Activated CD8-positive, alpha-beta memory T cell treated with anti-CD3 and anti-CD28 coated beads, Interleukin-2, amount 50 U/mL, for 24 hours (primary cell): ENCODE measurements around the gene ITM2C.

ENCODE experiments used
- DNase-seq: peaks from one replicate; pipeline ENCODE4 v3.0.0-alpha.2; 2020; ENCODE audit errors: extremely low read depth

ITM2C gene

DNA sequence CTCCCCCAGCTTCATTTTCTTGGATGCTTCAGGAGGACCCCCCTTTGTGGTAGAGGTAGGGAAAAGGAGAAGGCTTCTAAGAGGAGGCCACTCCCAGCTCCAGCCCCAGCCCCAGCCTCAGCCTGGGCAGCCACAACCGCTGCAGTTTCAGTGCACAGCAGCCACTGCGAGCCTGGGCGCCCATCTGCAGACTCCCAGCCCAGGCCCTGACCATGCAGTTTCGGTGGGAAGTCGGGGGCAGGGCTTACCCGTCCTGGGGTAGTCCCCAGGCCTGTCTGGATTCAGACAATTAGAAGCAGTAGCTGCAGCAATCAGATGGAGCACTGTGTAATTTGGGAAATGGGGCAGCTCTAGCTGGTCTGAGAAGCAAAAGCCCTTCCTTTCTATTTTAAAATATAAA, 28.6 kb downstream of the ITM2C start:
- DNase-seq = no peak

- DNase-seq = no peak
Observed at GRCh38 chr2:230893841-230894781, 29.4 kb downstream of the ITM2C start.

DNA sequence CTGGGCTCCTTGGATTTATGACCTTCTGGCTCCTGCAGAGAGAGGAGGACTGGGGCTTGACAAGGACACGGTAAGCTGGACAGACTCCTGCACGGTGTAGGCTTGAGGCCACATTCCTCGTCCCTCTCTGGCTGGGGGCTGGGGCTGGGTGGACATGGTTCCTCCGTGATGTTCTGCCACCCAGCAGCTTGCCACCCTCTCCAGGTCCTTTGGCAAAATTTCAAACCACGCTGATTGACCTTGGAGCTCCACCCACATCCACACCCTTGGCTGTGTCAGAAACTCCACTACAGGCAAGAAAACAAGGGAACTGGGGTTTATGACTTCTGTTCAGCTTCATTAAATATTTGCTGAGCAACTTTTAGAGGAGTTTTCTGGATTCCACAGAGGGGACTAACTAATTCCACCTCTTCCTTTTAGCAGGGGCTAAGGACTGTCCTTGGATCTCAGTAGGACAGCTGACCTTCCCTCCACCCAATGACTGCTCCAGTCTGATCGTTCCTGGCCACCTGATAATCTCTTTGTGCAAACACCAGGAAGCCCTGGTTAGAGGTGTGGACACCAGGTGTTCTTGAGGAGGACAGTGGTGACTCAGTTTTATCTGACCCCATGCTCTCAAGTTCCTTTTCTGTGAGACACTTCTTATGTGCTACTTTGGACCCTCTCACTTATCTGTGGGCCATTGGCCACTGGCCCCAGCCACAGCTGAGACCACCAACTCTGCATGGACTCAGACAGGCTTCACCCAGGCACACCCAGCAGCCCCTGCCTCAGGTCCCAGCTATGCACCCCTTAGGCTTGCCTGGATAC, 31.0 kb downstream of the ITM2C start:
- DNase-seq = no peak

- DNase-seq = no peak
Observed at GRCh38 chr2:230896346-230897115, 31.8 kb downstream of the ITM2C start.

DNA sequence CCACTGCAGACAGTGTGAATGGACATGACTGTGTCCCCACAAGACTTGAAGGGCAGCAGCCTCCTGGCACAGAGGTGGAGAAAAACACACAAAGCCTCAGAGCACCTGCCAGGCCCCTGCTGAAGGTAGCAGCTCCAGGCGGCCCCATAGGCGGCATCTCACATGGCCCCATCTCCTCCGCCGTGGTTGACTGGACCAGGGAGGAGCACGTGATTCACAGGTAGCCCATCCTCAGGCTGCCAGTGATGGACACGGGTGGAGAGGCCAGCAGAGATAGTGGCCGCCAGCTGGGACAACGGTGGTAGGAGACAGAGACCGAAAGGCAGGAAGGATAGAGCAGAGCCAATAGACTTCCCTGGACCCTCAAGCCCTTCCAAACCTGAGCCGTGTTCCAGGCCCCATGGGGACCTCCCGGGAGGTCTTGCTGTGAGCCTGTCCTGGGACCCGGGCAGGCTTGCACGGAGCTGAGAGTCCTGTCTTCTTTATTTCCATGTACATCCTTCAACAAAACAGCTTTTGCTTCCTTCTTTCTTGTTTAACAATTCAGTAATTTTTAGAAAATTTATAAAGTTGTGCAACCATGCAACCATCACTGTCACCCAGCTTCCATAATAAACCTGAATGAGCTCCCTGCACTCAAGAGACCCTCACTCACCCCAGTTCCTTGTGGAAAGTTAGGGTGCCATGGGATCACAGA, 33.4 kb downstream of the ITM2C start:
- DNase-seq = no peak

DNA sequence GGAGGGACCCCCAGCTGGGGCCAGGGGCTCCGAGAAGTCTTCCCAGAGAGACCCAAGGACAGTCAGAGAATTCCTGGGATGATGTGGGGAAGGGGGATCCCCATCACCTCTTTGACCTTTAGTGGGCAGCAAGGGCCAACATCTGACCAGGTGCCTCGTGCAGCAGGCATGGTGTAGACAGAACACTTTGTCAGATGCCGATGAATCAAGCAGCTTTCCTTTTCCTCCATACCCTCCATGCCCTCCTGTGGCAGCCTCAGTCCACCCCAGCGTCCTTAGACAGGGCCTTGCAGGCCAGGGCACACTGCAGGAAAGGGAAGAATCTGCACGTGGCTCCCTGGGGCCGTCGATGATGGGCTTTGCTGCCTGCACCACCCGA, 34.0 kb downstream of the ITM2C start:
- DNase-seq = no peak

DNA sequence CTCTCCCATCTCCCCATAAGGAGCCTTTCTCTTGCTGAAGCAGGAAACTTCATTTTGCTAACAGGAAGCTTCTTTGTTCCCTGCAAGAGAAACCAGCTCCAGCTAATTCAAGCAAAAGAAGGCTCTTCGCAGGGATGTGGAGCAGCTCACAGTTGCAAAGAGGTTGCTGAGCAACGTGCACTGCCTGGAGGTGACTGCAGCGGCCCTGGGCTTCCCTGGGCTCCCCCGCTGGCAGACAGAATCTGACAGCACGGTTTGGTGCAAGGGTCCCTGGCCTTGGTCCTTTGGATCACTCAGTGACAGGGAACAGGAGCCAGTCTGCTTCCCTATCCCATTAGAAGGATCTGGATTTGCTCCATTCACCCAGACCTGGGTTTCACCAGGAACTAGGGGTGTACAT, 34.5 kb downstream of the ITM2C start:
- no peak for DNase-seq

GRCh38 chr2:230899786-230900185, 35.0 kb downstream of the ITM2C start:
- no peak for DNase-seq

DNA sequence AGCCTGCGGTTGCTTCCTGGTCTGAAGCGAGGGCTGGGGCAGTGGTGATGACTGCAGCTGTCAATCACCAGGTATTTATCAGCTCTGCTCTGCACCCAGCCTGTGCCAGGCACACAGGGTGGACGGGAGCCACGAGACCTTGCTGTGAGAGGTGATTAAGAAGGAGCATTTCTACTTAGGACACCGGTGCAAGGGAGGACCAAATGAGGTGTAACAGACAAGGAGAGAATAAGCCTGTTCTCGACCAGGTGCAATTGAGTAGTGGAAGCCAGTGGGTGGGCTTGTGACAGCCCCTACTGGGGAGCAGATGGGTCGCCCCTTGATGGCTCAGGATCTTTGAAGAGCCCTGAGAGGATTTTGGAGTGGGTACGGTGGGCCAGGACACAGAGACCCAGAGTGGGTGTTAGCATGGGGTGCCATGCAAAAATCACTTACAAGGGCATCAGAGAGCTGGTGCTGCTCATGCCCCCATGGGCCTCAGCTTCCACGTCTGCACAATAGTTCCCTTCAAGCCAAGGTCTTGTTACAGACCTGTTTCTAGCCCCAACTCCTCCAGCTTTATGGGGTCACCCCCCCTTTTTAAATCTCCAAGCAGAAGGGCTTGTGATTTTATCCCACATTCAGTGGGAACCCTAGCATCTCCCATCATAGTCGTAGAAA, 35.7 kb downstream of the ITM2C start:
- DNase-seq = no peak

DNA sequence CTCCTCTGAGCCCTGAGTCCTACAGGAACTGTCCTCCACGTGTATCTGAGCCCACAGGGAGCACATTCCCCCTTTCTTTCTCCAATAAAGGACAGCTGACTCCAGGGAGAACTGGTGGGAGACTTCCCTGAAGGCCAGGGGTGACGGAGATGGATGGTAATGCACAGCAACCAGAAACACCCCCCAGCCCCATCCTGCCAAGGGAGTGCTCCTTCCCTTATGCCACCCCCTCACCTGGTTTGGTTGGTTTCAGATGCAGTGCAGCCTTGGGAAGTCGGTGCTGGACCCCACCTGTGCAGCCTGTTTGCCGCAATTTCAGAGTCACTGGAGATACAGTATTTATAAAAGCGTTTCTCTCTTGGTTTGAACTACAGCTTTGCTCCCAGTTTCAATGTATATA, 36.3 kb downstream of the ITM2C start:
- DNase-seq = no peak

GRCh38 chr2:230902180-230902899, 37.6 kb downstream of the ITM2C start:
- DNase-seq = no peak

GRCh38 chr2:230903231-230904150, 38.7 kb downstream of the ITM2C start:
- no peak for DNase-seq

DNA sequence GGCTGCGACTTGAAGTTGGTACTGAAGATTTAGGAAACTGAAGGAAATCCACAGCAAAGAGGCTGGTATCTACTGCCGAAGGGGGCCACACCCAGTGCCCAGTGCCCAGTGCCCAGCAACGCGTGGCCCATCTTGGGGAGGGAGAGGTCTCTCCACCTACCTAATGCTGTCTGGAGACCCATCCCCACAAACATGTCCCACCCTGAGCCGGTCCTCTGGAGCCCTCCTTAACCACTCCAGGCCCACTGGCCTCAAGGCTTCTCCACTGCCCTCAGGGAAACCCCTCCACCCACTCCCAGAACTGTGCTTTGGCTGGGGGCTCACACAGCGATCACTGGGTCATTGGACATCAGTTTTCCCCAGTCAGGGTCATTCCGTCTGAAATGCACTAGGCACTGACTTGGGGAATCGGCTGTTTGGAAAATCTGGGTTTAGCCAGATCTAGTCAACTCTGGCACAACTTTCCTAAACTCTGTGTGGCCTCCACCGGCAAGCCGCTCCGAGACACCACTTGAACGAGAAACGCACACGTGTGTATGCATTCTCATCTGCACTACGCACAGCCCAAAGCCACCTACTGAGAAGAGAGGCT, 40.2 kb downstream of the ITM2C start:
- no peak for DNase-seq

GRCh38 chr2:230905448-230906421, 41.0 kb downstream of the ITM2C start:
- peak; percentile 78 for DNase-seq

DNA sequence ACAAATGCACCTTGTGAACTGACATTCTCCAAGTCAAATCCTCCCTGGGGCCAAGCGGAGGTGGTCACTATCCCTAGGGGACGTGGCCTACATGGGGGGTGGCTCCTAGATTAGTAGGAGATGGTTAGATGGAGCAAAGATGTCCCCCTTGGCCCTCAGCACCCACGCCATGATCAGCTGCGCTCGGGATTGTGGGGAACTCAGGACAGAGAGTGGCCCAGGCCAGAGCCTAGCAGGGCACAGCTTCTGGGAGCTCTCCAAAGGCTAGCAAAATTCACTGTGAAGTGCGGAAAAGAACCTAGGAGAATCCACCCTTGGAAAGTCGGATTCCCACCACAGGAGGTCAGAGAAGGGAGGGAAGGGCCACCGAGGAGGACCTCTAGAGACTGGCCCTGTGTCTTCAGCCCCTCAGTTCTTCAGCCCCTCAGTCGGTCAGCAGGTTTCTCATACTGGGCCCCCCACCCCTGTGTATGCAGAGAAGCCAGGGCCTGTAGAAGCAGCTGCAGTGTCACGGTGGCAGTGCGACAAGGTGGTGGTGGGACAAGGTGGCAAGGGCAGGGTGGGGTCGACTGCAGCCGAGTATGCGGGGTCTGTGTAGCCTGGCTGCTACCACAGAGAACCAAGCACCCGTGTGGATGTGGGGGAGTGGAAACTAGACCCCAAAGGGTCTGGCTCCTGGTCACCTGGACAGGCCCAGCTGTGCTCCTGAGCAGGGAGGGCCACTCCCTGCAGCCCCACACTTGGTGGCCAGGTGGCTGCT, 41.9 kb downstream of the ITM2C start:
- no peak for DNase-seq

DNA sequence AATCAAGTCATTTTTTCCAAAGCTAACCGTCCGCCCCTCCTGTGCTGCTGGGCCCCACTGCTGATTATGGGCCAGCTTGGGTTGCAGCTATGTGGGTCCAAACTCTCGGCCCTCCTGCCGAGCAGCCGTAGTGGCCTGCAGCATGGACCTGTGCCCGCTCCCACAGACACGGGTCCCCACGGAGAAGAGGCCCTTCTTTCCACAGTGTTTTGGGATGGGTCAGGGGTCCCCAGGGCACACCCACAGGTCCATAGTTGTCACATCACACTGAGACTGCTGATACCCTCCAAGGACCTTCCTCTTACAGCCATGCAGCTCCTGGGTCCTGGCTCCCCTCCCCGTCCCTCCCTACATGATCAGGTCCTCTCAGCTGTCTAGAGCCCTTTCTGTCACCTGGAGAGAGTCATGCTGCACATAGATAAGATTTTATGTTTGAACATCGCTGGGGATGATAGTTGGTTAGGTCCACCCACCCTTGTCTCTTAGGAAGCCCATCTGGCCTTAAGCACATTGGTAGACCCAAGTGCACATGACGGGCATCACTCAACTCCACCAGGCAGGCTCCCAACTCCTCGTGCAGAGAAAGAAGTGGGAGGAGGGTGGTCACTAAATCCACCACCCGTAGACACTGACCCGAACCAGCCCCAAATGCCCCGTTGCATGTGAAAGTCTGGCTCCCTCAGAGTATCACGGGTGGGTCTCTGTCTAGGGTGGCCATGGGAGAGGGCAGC, 42.8 kb downstream of the ITM2C start:
- DNase-seq = no peak
